ENCODE results near the gene SLC33A1.
"Not testable (repeated sequence)": the region's sequence is repeated elsewhere in the genome, so short reads cannot be mapped to it uniquely, and the experiment has no call there.

SLC33A1 gene

GRCh38 chr3:155861476-155862183 lies 7.4 kb upstream of the SLC33A1 start:
- no peak for DNase-seq
- ATAC-seq = no peak

GRCh38 chr3:155860424-155860823 lies 6.2 kb upstream of the SLC33A1 start:
- DNase-seq, ATAC-seq: not testable (repeated sequence)

- ATAC-seq (no peak), DNase-seq (no peak)
Measured at GRCh38 chr3:155859859-155860258, 5.6 kb upstream of the SLC33A1 start.

GRCh38 chr3:155853214-155854140 lies 750 bp downstream of the SLC33A1 start:
- peak; percentile 2 for ATAC-seq

GRCh38 chr3:155852341-155852740 lies 1.9 kb downstream of the SLC33A1 start:
- ATAC-seq = no peak
- no peak for DNase-seq

More at GRCh38 chr3:155853214-155854140, 750 bp downstream of the SLC33A1 start:
- DNase-seq = peak; percentile 40

- DNase-seq, ATAC-seq: not testable (repeated sequence)
Measured at GRCh38 chr3:155849404-155849803, 4.8 kb downstream of the SLC33A1 start.

- ATAC-seq (no peak), DNase-seq (no peak)
Measured at GRCh38 chr3:155847993-155848392, 6.2 kb downstream of the SLC33A1 start.

GRCh38 chr3:155846119-155846518 lies 8.1 kb downstream of the SLC33A1 start:
- ATAC-seq (no peak), DNase-seq (no peak)

- ATAC-seq = no peak
Measured at GRCh38 chr3:155843569-155843968, 10.7 kb downstream of the SLC33A1 start.

GRCh38 chr3:155835341-155836071 lies 18.7 kb downstream of the SLC33A1 start:
- no peak for ATAC-seq
- no peak for DNase-seq

More at GRCh38 chr3:155843569-155843968, 10.7 kb downstream of the SLC33A1 start:
- no peak for DNase-seq

- not testable (repeated sequence) for DNase-seq, ATAC-seq
Measured at GRCh38 chr3:155828490-155829098, 25.6 kb downstream of the SLC33A1 start.

- ATAC-seq = no peak
- no peak for DNase-seq
Measured at GRCh38 chr3:155815030-155815545, 39.1 kb downstream of the SLC33A1 start.

- ATAC-seq, DNase-seq: not testable (repeated sequence)
Measured at GRCh38 chr3:155813224-155813623, 41.0 kb downstream of the SLC33A1 start.

- DNase-seq (no peak), ATAC-seq (no peak)
Measured at GRCh38 chr3:155809181-155809580, 45.0 kb downstream of the SLC33A1 start.

- ATAC-seq (no peak), DNase-seq (no peak)
Measured at GRCh38 chr3:155807823-155808222, 46.4 kb downstream of the SLC33A1 start.

GRCh38 chr3:155805802-155806618 lies 48.2 kb downstream of the SLC33A1 start, which contains the start of gene C3orf33:
Gene C3orf33 (minus strand): TSS chr3:155806278. CDS start chr3:155806252, 26 bp downstream.
- ATAC-seq = peak; percentile 97
- peak; percentile 85 for DNase-seq

GRCh38 chr3:155805204-155805801 lies 48.9 kb downstream of the SLC33A1 start:
- no peak for DNase-seq
- ATAC-seq = no peak

- ATAC-seq (no peak), DNase-seq (no peak)
Measured at GRCh38 chr3:155804323-155804722, 49.9 kb downstream of the SLC33A1 start.

- ATAC-seq = no peak
Measured at GRCh38 chr3:155792532-155792931, 61.7 kb downstream of the SLC33A1 start.

GRCh38 chr3:155791190-155791589 lies 63.0 kb downstream of the SLC33A1 start:
- ATAC-seq = no peak
- DNase-seq = no peak

More at GRCh38 chr3:155792532-155792931, 61.7 kb downstream of the SLC33A1 start:
- DNase-seq = no peak
